ENCODE data around the gene LNPEP. TPM values are rescaled to one million over a fixed set of nuclear protein-coding genes. Genes with fewer than 3 reads are reported as not detected.

LNPEP gene
- total RNA-seq, 1 experiment from 2014 or later = 6.4 TPM

DNA sequence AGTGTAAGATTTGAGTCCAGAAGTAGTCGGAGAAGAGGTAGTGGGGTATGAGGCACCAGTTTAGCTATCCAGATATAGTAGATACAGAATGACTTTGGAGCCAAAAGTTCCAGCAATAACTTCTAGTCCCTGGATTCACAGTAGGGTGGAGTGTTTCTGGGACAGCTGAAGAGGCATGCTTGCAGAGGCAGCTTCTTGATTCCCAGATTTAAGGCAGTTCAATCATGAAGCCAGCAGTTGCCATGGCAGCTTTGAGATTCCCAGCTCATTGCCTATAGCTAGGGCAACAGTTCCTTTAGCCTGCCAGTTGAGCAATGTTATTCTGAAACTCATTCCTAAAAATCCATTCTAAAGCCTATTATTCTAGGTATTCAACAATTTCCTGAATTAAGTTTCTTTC is 127.4 kb downstream of the LNPEP start (continued):
- TF ChIP-seq, protein P1, sequence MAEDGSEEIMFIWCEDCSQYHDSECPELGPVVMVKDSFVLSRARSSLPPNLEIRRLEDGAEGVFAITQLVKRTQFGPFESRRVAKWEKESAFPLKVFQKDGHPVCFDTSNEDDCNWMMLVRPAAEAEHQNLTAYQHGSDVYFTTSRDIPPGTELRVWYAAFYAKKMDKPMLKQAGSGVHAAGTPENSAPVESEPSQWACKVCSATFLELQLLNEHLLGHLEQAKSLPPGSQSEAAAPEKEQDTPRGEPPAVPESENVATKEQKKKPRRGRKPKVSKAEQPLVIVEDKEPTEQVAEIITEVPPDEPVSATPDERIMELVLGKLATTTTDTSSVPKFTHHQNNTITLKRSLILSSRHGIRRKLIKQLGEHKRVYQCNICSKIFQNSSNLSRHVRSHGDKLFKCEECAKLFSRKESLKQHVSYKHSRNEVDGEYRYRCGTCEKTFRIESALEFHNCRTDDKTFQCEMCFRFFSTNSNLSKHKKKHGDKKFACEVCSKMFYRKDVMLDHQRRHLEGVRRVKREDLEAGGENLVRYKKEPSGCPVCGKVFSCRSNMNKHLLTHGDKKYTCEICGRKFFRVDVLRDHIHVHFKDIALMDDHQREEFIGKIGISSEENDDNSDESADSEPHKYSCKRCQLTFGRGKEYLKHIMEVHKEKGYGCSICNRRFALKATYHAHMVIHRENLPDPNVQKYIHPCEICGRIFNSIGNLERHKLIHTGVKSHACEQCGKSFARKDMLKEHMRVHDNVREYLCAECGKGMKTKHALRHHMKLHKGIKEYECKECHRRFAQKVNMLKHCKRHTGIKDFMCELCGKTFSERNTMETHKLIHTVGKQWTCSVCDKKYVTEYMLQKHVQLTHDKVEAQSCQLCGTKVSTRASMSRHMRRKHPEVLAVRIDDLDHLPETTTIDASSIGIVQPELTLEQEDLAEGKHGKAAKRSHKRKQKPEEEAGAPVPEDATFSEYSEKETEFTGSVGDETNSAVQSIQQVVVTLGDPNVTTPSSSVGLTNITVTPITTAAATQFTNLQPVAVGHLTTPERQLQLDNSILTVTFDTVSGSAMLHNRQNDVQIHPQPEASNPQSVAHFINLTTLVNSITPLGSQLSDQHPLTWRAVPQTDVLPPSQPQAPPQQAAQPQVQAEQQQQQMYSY (CRISPR knock-in tag; IDR thresholded peaks at IDR 0.05) = no peak
- TF ChIP-seq CREB1 (CRISPR knock-in tag; IDR thresholded peaks at IDR 0.05) = no peak

DNA sequence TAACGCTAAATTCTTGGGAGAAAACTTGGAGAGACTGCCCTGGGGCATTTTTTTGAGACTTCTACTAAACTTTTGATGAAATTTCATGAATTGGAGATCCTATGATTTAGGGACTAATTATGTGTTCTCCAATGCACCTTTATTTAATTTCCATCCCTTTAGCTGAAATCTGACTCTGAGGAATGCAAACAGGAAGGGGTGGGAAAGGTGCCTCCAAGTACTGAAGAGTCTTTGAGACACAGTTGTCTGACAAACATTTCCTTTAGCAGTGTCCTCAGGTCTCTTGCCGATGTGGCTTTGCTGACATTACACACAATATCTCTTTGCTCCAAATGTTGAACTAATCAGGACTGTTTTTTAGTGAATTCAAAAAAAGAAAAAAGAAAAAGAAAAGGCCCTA is 129.6 kb downstream of the LNPEP start:
- H3K9me3 Mint-ChIP-seq = no peaks in the 10 kb centered on the region; the same call in 1 of the 2 replicates
- TF ChIP-seq, protein P2, sequence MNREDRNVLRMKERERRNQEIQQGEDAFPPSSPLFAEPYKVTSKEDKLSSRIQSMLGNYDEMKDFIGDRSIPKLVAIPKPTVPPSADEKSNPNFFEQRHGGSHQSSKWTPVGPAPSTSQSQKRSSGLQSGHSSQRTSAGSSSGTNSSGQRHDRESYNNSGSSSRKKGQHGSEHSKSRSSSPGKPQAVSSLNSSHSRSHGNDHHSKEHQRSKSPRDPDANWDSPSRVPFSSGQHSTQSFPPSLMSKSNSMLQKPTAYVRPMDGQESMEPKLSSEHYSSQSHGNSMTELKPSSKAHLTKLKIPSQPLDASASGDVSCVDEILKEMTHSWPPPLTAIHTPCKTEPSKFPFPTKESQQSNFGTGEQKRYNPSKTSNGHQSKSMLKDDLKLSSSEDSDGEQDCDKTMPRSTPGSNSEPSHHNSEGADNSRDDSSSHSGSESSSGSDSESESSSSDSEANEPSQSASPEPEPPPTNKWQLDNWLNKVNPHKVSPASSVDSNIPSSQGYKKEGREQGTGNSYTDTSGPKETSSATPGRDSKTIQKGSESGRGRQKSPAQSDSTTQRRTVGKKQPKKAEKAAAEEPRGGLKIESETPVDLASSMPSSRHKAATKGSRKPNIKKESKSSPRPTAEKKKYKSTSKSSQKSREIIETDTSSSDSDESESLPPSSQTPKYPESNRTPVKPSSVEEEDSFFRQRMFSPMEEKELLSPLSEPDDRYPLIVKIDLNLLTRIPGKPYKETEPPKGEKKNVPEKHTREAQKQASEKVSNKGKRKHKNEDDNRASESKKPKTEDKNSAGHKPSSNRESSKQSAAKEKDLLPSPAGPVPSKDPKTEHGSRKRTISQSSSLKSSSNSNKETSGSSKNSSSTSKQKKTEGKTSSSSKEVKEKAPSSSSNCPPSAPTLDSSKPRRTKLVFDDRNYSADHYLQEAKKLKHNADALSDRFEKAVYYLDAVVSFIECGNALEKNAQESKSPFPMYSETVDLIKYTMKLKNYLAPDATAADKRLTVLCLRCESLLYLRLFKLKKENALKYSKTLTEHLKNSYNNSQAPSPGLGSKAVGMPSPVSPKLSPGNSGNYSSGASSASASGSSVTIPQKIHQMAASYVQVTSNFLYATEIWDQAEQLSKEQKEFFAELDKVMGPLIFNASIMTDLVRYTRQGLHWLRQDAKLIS (CRISPR knock-in tag; IDR thresholded peaks at IDR 0.05; ENCODE audit: borderline replicate concordance) = no peak
- TF ChIP-seq, protein P3, sequence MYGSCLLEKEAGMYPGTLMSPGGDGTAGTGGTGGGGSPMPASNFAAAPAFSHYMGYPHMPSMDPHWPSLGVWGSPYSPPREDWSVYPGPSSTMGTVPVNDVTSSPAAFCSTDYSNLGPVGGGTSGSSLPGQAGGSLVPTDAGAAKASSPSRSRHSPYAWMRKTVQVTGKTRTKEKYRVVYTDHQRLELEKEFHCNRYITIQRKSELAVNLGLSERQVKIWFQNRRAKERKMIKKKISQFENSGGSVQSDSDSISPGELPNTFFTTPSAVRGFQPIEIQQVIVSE (CRISPR knock-in tag; IDR thresholded peaks at IDR 0.05; ENCODE audit: borderline replicate concordance) = no peak
- TF ChIP-seq ZBTB21 (CRISPR knock-in tag; IDR thresholded peaks at IDR 0.05; ENCODE audit: borderline replicate concordance) (no peak), HMGA2 (CRISPR knock-in tag; IDR thresholded peaks at IDR 0.05) (no peak), NFYB (CRISPR knock-in tag; conservative IDR thresholded peaks at IDR 0.05; ENCODE audit: low read depth) (no peak), CREB1 (CRISPR knock-in tag; IDR thresholded peaks at IDR 0.05) (no peak), SOX15 (CRISPR knock-in tag; IDR thresholded peaks at IDR 0.05) (no peak), ESRRA (CRISPR knock-in tag; IDR thresholded peaks at IDR 0.05; ENCODE audit: borderline replicate concordance) (no peak), NFE2L1 (CRISPR knock-in tag; IDR thresholded peaks at IDR 0.05) (no peak)
- TF ChIP-seq, protein P4, sequence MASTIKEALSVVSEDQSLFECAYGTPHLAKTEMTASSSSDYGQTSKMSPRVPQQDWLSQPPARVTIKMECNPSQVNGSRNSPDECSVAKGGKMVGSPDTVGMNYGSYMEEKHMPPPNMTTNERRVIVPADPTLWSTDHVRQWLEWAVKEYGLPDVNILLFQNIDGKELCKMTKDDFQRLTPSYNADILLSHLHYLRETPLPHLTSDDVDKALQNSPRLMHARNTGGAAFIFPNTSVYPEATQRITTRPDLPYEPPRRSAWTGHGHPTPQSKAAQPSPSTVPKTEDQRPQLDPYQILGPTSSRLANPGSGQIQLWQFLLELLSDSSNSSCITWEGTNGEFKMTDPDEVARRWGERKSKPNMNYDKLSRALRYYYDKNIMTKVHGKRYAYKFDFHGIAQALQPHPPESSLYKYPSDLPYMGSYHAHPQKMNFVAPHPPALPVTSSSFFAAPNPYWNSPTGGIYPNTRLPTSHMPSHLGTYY (CRISPR knock-in tag; IDR thresholded peaks at IDR 0.05) = no peak
- TF ChIP-seq, protein P5, sequence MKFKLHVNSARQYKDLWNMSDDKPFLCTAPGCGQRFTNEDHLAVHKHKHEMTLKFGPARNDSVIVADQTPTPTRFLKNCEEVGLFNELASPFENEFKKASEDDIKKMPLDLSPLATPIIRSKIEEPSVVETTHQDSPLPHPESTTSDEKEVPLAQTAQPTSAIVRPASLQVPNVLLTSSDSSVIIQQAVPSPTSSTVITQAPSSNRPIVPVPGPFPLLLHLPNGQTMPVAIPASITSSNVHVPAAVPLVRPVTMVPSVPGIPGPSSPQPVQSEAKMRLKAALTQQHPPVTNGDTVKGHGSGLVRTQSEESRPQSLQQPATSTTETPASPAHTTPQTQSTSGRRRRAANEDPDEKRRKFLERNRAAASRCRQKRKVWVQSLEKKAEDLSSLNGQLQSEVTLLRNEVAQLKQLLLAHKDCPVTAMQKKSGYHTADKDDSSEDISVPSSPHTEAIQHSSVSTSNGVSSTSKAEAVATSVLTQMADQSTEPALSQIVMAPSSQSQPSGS (CRISPR knock-in tag; IDR thresholded peaks at IDR 0.05; ENCODE audit: borderline replicate concordance, low read depth) = no peak
- TF ChIP-seq, protein P6, sequence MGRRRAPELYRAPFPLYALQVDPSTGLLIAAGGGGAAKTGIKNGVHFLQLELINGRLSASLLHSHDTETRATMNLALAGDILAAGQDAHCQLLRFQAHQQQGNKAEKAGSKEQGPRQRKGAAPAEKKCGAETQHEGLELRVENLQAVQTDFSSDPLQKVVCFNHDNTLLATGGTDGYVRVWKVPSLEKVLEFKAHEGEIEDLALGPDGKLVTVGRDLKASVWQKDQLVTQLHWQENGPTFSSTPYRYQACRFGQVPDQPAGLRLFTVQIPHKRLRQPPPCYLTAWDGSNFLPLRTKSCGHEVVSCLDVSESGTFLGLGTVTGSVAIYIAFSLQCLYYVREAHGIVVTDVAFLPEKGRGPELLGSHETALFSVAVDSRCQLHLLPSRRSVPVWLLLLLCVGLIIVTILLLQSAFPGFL (CRISPR knock-in tag; IDR thresholded peaks at IDR 0.05; ENCODE audit: borderline replicate concordance) = no peak
- TF ChIP-seq, protein P7, sequence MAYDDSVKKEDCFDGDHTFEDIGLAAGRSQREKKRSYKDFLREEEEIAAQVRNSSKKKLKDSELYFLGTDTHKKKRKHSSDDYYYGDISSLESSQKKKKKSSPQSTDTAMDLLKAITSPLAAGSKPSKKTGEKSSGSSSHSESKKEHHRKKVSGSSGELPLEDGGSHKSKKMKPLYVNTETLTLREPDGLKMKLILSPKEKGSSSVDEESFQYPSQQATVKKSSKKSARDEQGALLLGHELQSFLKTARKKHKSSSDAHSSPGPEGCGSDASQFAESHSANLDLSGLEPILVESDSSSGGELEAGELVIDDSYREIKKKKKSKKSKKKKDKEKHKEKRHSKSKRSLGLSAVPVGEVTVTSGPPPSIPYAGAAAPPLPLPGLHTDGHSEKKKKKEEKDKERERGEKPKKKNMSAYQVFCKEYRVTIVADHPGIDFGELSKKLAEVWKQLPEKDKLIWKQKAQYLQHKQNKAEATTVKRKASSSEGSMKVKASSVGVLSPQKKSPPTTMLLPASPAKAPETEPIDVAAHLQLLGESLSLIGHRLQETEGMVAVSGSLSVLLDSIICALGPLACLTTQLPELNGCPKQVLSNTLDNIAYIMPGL (CRISPR knock-in tag; IDR thresholded peaks at IDR 0.05) = no peak
- TF ChIP-seq, protein P8, sequence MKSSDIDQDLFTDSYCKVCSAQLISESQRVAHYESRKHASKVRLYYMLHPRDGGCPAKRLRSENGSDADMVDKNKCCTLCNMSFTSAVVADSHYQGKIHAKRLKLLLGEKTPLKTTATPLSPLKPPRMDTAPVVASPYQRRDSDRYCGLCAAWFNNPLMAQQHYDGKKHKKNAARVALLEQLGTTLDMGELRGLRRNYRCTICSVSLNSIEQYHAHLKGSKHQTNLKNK (CRISPR knock-in tag; IDR thresholded peaks at IDR 0.05) = no peak
- TF ChIP-seq, protein P9, sequence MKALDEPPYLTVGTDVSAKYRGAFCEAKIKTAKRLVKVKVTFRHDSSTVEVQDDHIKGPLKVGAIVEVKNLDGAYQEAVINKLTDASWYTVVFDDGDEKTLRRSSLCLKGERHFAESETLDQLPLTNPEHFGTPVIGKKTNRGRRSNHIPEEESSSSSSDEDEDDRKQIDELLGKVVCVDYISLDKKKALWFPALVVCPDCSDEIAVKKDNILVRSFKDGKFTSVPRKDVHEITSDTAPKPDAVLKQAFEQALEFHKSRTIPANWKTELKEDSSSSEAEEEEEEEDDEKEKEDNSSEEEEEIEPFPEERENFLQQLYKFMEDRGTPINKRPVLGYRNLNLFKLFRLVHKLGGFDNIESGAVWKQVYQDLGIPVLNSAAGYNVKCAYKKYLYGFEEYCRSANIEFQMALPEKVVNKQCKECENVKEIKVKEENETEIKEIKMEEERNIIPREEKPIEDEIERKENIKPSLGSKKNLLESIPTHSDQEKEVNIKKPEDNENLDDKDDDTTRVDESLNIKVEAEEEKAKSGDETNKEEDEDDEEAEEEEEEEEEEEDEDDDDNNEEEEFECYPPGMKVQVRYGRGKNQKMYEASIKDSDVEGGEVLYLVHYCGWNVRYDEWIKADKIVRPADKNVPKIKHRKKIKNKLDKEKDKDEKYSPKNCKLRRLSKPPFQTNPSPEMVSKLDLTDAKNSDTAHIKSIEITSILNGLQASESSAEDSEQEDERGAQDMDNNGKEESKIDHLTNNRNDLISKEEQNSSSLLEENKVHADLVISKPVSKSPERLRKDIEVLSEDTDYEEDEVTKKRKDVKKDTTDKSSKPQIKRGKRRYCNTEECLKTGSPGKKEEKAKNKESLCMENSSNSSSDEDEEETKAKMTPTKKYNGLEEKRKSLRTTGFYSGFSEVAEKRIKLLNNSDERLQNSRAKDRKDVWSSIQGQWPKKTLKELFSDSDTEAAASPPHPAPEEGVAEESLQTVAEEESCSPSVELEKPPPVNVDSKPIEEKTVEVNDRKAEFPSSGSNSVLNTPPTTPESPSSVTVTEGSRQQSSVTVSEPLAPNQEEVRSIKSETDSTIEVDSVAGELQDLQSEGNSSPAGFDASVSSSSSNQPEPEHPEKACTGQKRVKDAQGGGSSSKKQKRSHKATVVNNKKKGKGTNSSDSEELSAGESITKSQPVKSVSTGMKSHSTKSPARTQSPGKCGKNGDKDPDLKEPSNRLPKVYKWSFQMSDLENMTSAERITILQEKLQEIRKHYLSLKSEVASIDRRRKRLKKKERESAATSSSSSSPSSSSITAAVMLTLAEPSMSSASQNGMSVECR (CRISPR knock-in tag; IDR thresholded peaks at IDR 0.05; ENCODE audit: borderline replicate concordance) = no peak
- POLR2A ChIA-PET = no interaction called here

More for the DNA sequence above, 129.6 kb downstream of the LNPEP start:
- Mint-ChIP-seq H3K36me3 (no peaks in the 10 kb centered on the region), H3K27me3 (ENCODE audit: low read depth) (no peaks in the 10 kb centered on the region; the same call in 1 of the 2 replicates), H3K27ac (peak overlapping the region; percentile 87; the same call in 1 of the 2 replicates), H3K4me3 (no peak overlapping the region), H3K4me1 (peaks cover 34% of the 10 kb centered on the region)
- peak; percentile 81 for ATAC-seq
- CTCF ChIA-PET = no interaction called here
- DNase-seq (ENCODE audit: low spot score) = no peak

Data from WTC11 (cell line).